A549 treated with dexamethasone at 1 μM for 4 hours (cell line): ENCODE measurements around the gene PARP8. TPM values are rescaled to one million over a fixed set of nuclear protein-coding genes. Genes with fewer than 3 reads are reported as not detected.

Source experiments
- total RNA-seq: library from RNA; stranded (reverse); fragments of 200-300 nt; extraction: Qiagen RNA extraction; gene quantifications from 5 replicates; pipeline ENCODE4 v1.2.3, GENCODE V29; 2022

PARP8 gene, protein sequence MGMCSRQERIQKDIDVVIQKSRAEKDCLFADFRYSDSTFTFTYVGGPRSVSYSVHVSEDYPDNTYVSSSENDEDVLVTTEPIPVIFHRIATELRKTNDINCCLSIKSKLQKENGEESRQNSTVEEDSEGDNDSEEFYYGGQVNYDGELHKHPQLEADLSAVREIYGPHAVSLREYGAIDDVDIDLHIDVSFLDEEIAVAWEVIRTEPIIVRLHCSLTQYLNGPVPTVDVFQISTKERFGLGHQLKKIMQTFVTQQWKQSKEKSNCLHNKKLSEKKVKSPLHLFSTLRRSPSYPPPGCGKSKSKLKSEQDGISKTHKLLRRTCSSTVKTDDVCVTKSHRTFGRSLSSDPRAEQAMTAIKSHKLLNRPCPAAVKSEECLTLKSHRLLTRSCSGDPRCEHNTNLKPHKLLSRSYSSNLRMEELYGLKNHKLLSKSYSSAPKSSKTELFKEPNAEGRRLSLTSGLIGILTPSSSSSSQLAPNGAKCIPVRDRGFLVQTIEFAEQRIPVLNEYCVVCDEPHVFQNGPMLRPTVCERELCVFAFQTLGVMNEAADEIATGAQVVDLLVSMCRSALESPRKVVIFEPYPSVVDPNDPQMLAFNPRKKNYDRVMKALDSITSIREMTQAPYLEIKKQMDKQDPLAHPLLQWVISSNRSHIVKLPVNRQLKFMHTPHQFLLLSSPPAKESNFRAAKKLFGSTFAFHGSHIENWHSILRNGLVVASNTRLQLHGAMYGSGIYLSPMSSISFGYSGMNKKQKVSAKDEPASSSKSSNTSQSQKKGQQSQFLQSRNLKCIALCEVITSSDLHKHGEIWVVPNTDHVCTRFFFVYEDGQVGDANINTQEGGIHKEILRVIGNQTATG
- total RNA-seq, result 0.05 to 0.11 TPM (median 0.07 TPM) in 5 replicates

DNA sequence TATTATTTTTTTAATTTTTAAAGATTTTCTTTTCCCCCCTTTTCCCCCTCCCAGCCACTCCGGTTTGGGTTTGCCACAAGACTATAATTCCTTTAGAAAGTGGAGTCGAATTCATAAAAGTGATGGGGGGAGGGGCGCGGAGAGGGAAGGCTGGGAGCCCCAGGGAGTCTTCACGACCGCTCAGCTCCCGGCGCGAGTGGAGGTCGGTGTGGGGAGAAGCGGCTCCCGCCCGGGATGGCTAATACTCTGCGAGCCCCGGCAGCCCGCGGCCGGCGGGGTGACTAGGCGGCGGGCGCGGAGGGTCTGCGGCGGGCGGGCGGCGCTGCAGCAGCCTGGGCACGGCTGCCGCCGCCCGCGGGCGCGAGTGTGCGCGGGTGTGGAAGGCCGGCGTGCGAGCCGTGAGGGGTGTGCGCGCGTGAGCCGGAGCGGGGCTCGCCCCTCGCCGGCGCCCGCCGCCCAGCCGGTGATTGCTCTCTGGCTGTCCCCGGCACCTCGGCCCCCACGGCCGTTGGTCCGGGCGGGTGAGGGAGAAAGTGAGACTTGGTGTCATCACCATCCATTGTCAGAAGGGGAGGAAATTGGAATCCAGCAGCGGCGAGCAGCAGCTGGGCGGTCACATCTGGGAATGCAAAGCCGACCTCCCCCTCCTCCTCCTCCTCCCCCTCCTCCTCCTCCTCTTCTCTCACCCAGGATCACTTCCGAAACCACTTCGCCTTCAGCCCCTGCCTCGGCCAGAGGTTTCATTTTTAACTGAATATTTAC lies at the start of gene PARP8:
Gene PARP8 (plus strand): TSS at position 377 of the 762 bp plus-strand sequence. CDS start 459 bp downstream, outside the sequence.

Other genes starting within 250 kb of the PARP8 start
- gene EMB, start 225.3 kb upstream of the PARP8 start, total RNA-seq, result 4.9 to 9.1 TPM (median 7.2 TPM) in 5 replicates